Activated T-cell treated with anti-CD3 and anti-CD28 coated beads, Interleukin-2, amount 50 U/mL, for 4 hours (primary cell): ENCODE results near the gene TIAM2. TPM values are rescaled to one million over a fixed set of nuclear protein-coding genes. Genes with fewer than 3 reads are reported as not detected.
"Not testable (repeated sequence)": the region's sequence is repeated elsewhere in the genome, so short reads cannot be mapped to it uniquely, and the experiment has no call there.

ENCODE experiments used
- ATAC-seq, 2 donors: fragments of 200-7000 bp; cut with Tn5 transposase; one replicate each; pipeline ENCODE4 v1.10.0; 2021
- DNase-seq: peaks from one replicate; pipeline ENCODE4 v3.0.0-alpha.2; 2020
- H3K27me3 Mint-ChIP-seq: one replicate; pipeline ENCODE4 v1.8.0; 2021; ENCODE audit warnings: low read depth, mixed read lengths
- H3K36me3 Mint-ChIP-seq: one replicate; pipeline ENCODE4 v1.8.0; 2022; ENCODE audit warnings: mixed read lengths; ENCODE audit not compliant: insufficient read depth
- H3K4me1 Mint-ChIP-seq: one replicate; pipeline ENCODE4 v1.8.0; 2021; ENCODE audit warnings: low read depth, mixed read lengths
- H3K4me3 Mint-ChIP-seq: one replicate; pipeline ENCODE4 v1.8.0; 2021; ENCODE audit warnings: mild to moderate bottlenecking, moderate library complexity, mixed read lengths
- H3K9me3 Mint-ChIP-seq: one replicate; pipeline ENCODE4 v1.8.0; 2021; ENCODE audit warnings: mixed read lengths
- total RNA-seq, 3 donors: library from RNA; stranded (reverse); gene quantifications; one replicate each; pipeline ENCODE4 v1.2.1, GENCODE V29; 2021

The TIAM2 gene
- total RNA-seq, 3 donors from 2014 or later = 11.0 to 18.5 (median 12.2) TPM

- H3K36me3 Mint-ChIP-seq = no peaks in the 10 kb centered on the region
- H3K4me3 Mint-ChIP-seq = no peak overlapping the region
- DNase-seq = no peak
- peaks cover 7% of the 10 kb centered on the region for H3K4me1 Mint-ChIP-seq
- no peak for ATAC-seq
- peaks cover 4% of the 10 kb centered on the region for H3K9me3 Mint-ChIP-seq
- no peaks in the 10 kb centered on the region for H3K27me3 Mint-ChIP-seq
Observed at GRCh38 chr6:155100591-155100990, 105.5 kb downstream of the TIAM2 start.

- not testable (repeated sequence) for DNase-seq, H3K36me3 Mint-ChIP-seq, H3K27me3 Mint-ChIP-seq, ATAC-seq, H3K4me3 Mint-ChIP-seq, H3K9me3 Mint-ChIP-seq
- H3K4me1 Mint-ChIP-seq = peaks cover 24% of the 10 kb centered on the region
Observed at GRCh38 chr6:155103083-155103645, 108.0 kb downstream of the TIAM2 start.

GRCh38 chr6:155103816-155104366 is 108.8 kb downstream of the TIAM2 start:
- Mint-ChIP-seq H3K4me3 (no peak overlapping the region), H3K27me3 (peaks cover 4% of the 10 kb centered on the region), H3K4me1 (peaks cover 27% of the 10 kb centered on the region), H3K36me3 (no peaks in the 10 kb centered on the region), H3K9me3 (no peaks in the 10 kb centered on the region)
- ATAC-seq (peak; percentile 45 to 83), DNase-seq (peak; percentile 10)

GRCh38 chr6:155106456-155107115 is 111.5 kb downstream of the TIAM2 start:
- Mint-ChIP-seq H3K27me3 (peaks cover 4% of the 10 kb centered on the region), H3K9me3 (no peaks in the 10 kb centered on the region), H3K4me1 (peaks cover 31% of the 10 kb centered on the region), H3K4me3 (peak overlapping the region; percentile 81), H3K36me3 (no peaks in the 10 kb centered on the region)
- DNase-seq (no peak), ATAC-seq (no peak)

- H3K36me3 Mint-ChIP-seq = no peaks in the 10 kb centered on the region
- peak overlapping the region; percentile 81 for H3K4me3 Mint-ChIP-seq
- ATAC-seq (no peak), DNase-seq (no peak)
- peaks cover 31% of the 10 kb centered on the region for H3K4me1 Mint-ChIP-seq
- peaks cover 4% of the 10 kb centered on the region for H3K27me3 Mint-ChIP-seq
- no peaks in the 10 kb centered on the region for H3K9me3 Mint-ChIP-seq
Observed at GRCh38 chr6:155107432-155108069, 112.4 kb downstream of the TIAM2 start.

- Mint-ChIP-seq H3K36me3 (no peaks in the 10 kb centered on the region), H3K27me3 (peaks cover 4% of the 10 kb centered on the region), H3K9me3 (no peaks in the 10 kb centered on the region), H3K4me3 (peak overlapping the region; percentile 81), H3K4me1 (peaks cover 34% of the 10 kb centered on the region)
- ATAC-seq (no peak), DNase-seq (no peak)
Observed at GRCh38 chr6:155108070-155108820, 113.1 kb downstream of the TIAM2 start.

GRCh38 chr6:155110721-155111120 is 115.6 kb downstream of the TIAM2 start:
- H3K4me3 Mint-ChIP-seq = no peak overlapping the region
- no peak for ATAC-seq

GRCh38 chr6:155112757-155113156 is 117.6 kb downstream of the TIAM2 start:
- H3K27me3 Mint-ChIP-seq = peaks cover 4% of the 10 kb centered on the region
- ATAC-seq (no peak), DNase-seq (no peak)
- H3K4me1 Mint-ChIP-seq = peaks cover 25% of the 10 kb centered on the region
- no peaks in the 10 kb centered on the region for H3K9me3 Mint-ChIP-seq
- no peaks in the 10 kb centered on the region for H3K36me3 Mint-ChIP-seq
- no peak overlapping the region for H3K4me3 Mint-ChIP-seq

More at GRCh38 chr6:155110721-155111120, 115.6 kb downstream of the TIAM2 start:
- Mint-ChIP-seq H3K9me3 (no peaks in the 10 kb centered on the region), H3K27me3 (peaks cover 4% of the 10 kb centered on the region), H3K36me3 (no peaks in the 10 kb centered on the region), H3K4me1 (peaks cover 28% of the 10 kb centered on the region)
- no peak for DNase-seq

- peak overlapping the region; percentile 31 for H3K4me3 Mint-ChIP-seq
- ATAC-seq (peak; percentile 78 to 86), DNase-seq (no peak)
- H3K36me3 Mint-ChIP-seq = no peaks in the 10 kb centered on the region
- H3K9me3 Mint-ChIP-seq = no peaks in the 10 kb centered on the region
- H3K27me3 Mint-ChIP-seq = no peaks in the 10 kb centered on the region
- peaks cover 15% of the 10 kb centered on the region for H3K4me1 Mint-ChIP-seq
Observed at GRCh38 chr6:155115893-155116570, 120.9 kb downstream of the TIAM2 start.

- ATAC-seq (no peak), DNase-seq (no peak)
- Mint-ChIP-seq H3K27me3 (no peaks in the 10 kb centered on the region), H3K4me1 (peaks cover 15% of the 10 kb centered on the region), H3K36me3 (no peaks in the 10 kb centered on the region), H3K4me3 (peak overlapping the region; percentile 31), H3K9me3 (no peaks in the 10 kb centered on the region)
Observed at GRCh38 chr6:155116571-155116910, 121.4 kb downstream of the TIAM2 start.

- no peak overlapping the region for H3K4me3 Mint-ChIP-seq
- peaks cover 18% of the 10 kb centered on the region for H3K4me1 Mint-ChIP-seq
- H3K27me3 Mint-ChIP-seq = no peaks in the 10 kb centered on the region
- no peaks in the 10 kb centered on the region for H3K9me3 Mint-ChIP-seq
- DNase-seq (no peak), ATAC-seq (no peak)
- no peaks in the 10 kb centered on the region for H3K36me3 Mint-ChIP-seq
Observed at GRCh38 chr6:155117256-155117655, 122.1 kb downstream of the TIAM2 start.

- Mint-ChIP-seq H3K9me3 (no peaks in the 10 kb centered on the region), H3K4me3 (no peak overlapping the region), H3K27me3 (no peaks in the 10 kb centered on the region), H3K36me3 (no peaks in the 10 kb centered on the region), H3K4me1 (peaks cover 18% of the 10 kb centered on the region)
- ATAC-seq (no peak), DNase-seq (no peak)
Observed at GRCh38 chr6:155117785-155118184, 122.7 kb downstream of the TIAM2 start.

- not testable (repeated sequence) for DNase-seq, H3K27me3 Mint-ChIP-seq, H3K9me3 Mint-ChIP-seq, ATAC-seq, H3K4me3 Mint-ChIP-seq, H3K36me3 Mint-ChIP-seq
- peaks cover 14% of the 10 kb centered on the region for H3K4me1 Mint-ChIP-seq
Observed at GRCh38 chr6:155119201-155119600, 124.1 kb downstream of the TIAM2 start.

GRCh38 chr6:155120034-155120433 is 124.9 kb downstream of the TIAM2 start:
- Mint-ChIP-seq H3K4me1 (peaks cover 14% of the 10 kb centered on the region), H3K27me3 (no peaks in the 10 kb centered on the region), H3K4me3 (no peak overlapping the region), H3K9me3 (no peaks in the 10 kb centered on the region), H3K36me3 (no peaks in the 10 kb centered on the region)
- ATAC-seq (no peak), DNase-seq (no peak)
